Retinal pigment epithelial cell (primary cell): ENCODE measurements around the gene TECPR2.

Experiments used
- DNase-seq: peaks from one replicate; pipeline ENCODE4 v3.0.0-alpha.2; 2010; ENCODE audit warnings: low read depth
- H3K4me3 ChIP-seq: 2 replicates; pipeline ENCODE4 v1.5.1; 2011; ENCODE audit warnings: mild to moderate bottlenecking, low read length, control low read depth, moderate library complexity
- CTCF ChIP-seq: conservative IDR thresholded peaks from 2 replicates; pipeline ENCODE4 v1.5.1; 2011; ENCODE audit warnings: low read depth, low read length, control low read depth, inconsistent platforms

TECPR2 gene

GRCh38 chr14:102424923-102425322 lies 62.2 kb downstream of the TECPR2 start:
- no peak for DNase-seq
- no peak for TF ChIP-seq CTCF
- H3K4me3 ChIP-seq: no peak overlapping the region

GRCh38 chr14:102426796-102427195 lies 64.1 kb downstream of the TECPR2 start:
- TF ChIP-seq CTCF: no peak
- no peak for DNase-seq
- H3K4me3 ChIP-seq: no peak overlapping the region

- no peak overlapping the region for H3K4me3 ChIP-seq
- no peak for DNase-seq
- no peak for TF ChIP-seq CTCF
Observed at GRCh38 chr14:102427642-102428041, 64.9 kb downstream of the TECPR2 start.

GRCh38 chr14:102430212-102430908 lies 67.6 kb downstream of the TECPR2 start:
- DNase-seq: no peak
- H3K4me3 ChIP-seq: no peak overlapping the region
- no peak for TF ChIP-seq CTCF

GRCh38 chr14:102431751-102432150 lies 69.0 kb downstream of the TECPR2 start:
- no peak for DNase-seq
- H3K4me3 ChIP-seq: no peak overlapping the region
- TF ChIP-seq CTCF: no peak

GRCh38 chr14:102434647-102435175 lies 72.0 kb downstream of the TECPR2 start:
- DNase-seq: no peak
- TF ChIP-seq CTCF: no peak
- H3K4me3 ChIP-seq: no peak overlapping the region
